DND-41 (cell line): Measurements from ENCODE around the gene CSF3.

Source experiments
- CTCF ChIP-seq: IDR thresholded peaks from 2 replicates; pipeline ENCODE4 v1.5.1; 2012; ENCODE audit warnings: borderline replicate concordance, low read length, moderate library complexity, mild to moderate bottlenecking; ENCODE audit not compliant: poor library complexity, severe bottlenecking; ENCODE audit errors: extremely low read depth
- EZH2 ChIP-seq: IDR thresholded peaks from 3 replicates; pipeline ENCODE4 v1.6.1; 2012; ENCODE audit warnings: borderline replicate concordance, low read depth, mild to moderate bottlenecking, moderate library complexity, low read length, inconsistent platforms; ENCODE audit not compliant: severe bottlenecking

GRCh38 chr17:40058865-40059264 is 43.6 kb downstream of the CSF3 start:
- TF ChIP-seq CTCF (no peak), EZH2 (no peak)
